NCI-H226 (cell line): ENCODE data around the gene OSM.
"Not testable (repeated sequence)": the region's sequence is repeated elsewhere in the genome, so short reads cannot be mapped to it uniquely, and the experiment has no call there.

Source experiments
- DNase-seq: peaks from one replicate; pipeline ENCODE4 v3.0.0-alpha.2; 2015

OSM gene

GRCh38 chr22:30243661-30244060 is 23.0 kb downstream of the OSM start:
- DNase-seq, result no peak

GRCh38 chr22:30241576-30242371 is 24.9 kb downstream of the OSM start:
- DNase-seq, result no peak

- peak; percentile 6 for DNase-seq
Measured at GRCh38 chr22:30240541-30241417, 25.9 kb downstream of the OSM start.

GRCh38 chr22:30239488-30240405 is 26.9 kb downstream of the OSM start:
- DNase-seq, result no peak

- DNase-seq, result peak; percentile 83
Measured at GRCh38 chr22:30238661-30239487, 27.8 kb downstream of the OSM start.

- DNase-seq, result peak; percentile 71
Measured at GRCh38 chr22:30238136-30238535, 28.5 kb downstream of the OSM start.

GRCh38 chr22:30236875-30237274 is 29.8 kb downstream of the OSM start:
- no peak for DNase-seq

GRCh38 chr22:30235687-30236170 is 30.9 kb downstream of the OSM start:
- DNase-seq, result peak; percentile 92

GRCh38 chr22:30234786-30235470 is 31.7 kb downstream of the OSM start:
- DNase-seq, result peak; percentile 49

GRCh38 chr22:30234325-30234724 is 32.3 kb downstream of the OSM start:
- DNase-seq, result not testable (repeated sequence)

- no peak for DNase-seq
Measured at GRCh38 chr22:30233582-30233981, 33.1 kb downstream of the OSM start.

- no peak for DNase-seq
Measured at GRCh38 chr22:30232716-30233218, 33.9 kb downstream of the OSM start.

- DNase-seq, result no peak
Measured at GRCh38 chr22:30230787-30231461, 35.7 kb downstream of the OSM start.

GRCh38 chr22:30230330-30230729 is 36.3 kb downstream of the OSM start:
- DNase-seq, result no peak

GRCh38 chr22:30228509-30229359 is 37.9 kb downstream of the OSM start:
- no peak for DNase-seq

GRCh38 chr22:30227438-30228228 is 39.0 kb downstream of the OSM start:
- no peak for DNase-seq

- DNase-seq, result peak; percentile 55
Measured at GRCh38 chr22:30226192-30226832, 40.3 kb downstream of the OSM start.
